Measurements from ENCODE around the gene ATOX1.
"Not testable (repeated sequence)": the region's sequence is repeated elsewhere in the genome, so short reads cannot be mapped to it uniquely, and the experiment has no call there.

The ATOX1 gene

DNA sequence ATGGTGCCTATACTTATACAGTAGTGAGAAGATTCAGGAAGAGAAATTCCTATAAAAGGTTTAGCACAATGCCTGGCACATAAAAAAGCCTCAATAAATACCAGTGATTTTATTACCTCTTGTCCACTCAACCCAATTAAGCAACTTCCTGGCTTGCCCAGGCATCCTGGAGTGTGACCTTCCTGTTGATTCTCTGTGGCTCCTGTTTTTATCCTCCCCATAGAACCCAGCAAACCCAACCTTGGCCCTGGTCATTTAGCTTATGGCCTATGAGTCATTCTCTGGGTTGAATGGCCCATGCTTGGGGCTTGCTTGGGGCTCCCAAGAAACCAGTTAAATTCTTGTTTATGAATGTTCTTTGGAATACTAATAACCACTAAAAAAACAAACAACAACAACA is 50.3 kb downstream of the ATOX1 start:
- DNase-seq = no peak
- intact Hi-C loops (cut with DNase I) = no loop called here

DNA sequence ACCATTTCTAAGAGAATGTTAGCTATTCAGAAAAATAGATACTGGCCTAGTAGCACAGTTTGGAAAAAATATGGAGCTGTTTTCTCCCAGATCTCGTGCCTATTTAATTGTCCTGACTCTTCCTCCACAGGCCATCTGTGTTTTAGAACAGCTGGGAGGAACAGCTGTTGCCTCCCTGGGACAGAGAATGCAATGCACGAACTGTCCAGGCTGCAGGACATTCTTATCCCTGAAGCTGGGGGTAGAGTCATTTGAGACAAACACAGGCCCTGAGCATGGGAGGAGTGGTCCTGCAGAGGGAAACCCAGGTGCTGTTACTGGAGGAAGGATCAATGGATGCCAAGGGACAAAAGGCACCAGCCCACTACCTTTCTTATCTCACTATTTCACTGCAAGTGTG is 50.9 kb downstream of the ATOX1 start:
- DNase-seq = peak in 1 of 42 donors; percentile 19
- intact Hi-C loops (cut with DNase I) = no loop called here

DNA sequence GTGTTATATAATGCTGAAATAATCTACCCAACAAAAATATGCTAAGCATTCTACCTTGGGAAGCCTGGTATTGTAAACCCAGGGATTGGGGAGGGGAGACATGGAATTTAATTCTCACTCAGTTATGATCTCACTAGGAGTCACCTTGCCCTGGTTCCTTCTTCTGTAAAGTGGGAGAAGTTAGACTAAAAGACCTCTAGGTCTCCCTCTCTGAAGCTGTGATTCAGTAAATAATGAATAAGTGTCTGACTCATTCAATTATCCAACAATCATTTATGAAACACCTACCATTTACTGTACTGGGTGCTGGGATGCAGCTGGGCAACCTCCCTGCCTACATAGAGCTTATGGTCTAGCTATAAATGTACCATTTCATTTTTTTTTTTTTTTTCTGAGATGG is 51.5 kb downstream of the ATOX1 start:
- intact Hi-C loops (cut with DNase I) = no loop called here
- no peak for DNase-seq

DNA sequence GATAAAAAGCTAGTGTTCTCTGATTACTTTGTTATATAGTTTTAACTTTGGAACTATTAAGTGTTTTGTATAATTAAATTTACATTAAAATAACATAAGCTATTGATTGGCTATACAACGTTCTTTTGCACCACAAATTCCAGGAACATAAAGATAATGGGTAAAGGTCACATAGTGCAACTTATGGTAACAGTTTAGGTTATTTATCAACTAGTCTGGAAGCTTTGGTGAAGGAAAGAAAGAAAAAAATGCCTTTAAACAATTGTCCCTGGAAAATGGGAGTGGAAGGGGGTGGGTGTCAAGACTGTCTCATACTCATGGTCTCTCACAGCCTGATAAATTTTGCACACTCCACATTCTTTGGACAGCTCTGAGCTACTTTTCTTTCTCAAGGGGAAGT is 54.7 kb downstream of the ATOX1 start:
- DNase-seq = no peak
- intact Hi-C loops (cut with DNase I) = no loop called here

DNA sequence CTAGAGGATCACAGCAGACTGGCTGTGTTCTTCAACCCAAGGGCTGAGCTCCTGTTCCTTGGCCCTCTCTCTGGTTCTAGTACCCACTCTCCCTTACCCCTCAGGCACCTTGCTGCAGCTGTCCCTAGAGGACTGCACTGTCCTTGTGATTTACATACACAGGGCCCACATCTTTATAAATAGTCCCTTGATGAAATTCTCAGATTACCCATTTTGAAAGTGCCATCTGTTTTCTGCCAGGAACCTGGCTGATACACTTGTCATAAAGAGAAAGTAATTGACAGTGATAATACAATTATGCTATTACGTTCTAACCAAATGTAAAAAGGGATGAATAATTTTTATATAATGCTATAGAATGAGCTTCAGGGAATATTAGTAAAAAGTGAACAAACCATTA is 55.2 kb downstream of the ATOX1 start:
- intact Hi-C loops (cut with DNase I) = no loop called here
- DNase-seq = no peak

DNA sequence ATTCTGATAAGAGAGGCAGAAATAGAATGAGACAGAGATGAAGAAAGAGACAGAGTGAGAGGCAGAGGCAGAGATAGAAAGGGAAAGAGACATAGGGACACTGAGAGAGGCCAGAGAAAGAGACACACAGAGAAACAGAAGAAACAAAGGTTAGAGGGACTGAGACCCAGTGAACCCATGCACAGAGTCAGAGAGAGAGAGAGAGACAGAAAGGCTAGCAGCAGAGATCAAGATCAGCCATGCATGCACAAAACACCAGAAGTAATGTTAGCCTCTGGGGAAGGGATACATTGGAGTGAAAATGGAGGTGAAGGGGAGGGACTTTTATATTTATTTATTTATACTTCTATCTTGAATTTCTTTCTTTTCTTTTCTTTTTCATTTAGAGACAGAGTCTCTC is 57.6 kb downstream of the ATOX1 start:
- no peak for DNase-seq
- intact Hi-C loops (cut with DNase I) = no loop called here

DNA sequence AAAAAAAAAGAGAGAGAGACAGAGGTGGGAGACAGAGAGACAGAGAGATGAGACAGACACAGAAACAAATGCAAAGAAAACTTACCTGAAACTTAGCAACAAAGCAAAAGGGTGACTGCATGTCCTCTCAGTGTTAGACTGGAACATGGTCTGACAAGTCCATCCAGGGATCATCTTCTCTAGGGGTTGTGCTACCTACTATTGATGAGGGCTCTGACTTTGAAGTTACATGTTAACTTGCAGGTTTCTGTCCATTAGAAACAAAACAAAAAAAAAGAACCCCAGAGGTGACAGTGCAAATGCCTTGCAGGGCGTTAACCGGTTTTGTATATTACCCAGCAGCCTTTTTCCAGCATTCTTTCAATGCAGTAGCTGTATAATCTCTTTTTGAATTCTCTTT is 58.1 kb downstream of the ATOX1 start:
- no peak for DNase-seq
- intact Hi-C loops (cut with DNase I) = no loop called here

DNA sequence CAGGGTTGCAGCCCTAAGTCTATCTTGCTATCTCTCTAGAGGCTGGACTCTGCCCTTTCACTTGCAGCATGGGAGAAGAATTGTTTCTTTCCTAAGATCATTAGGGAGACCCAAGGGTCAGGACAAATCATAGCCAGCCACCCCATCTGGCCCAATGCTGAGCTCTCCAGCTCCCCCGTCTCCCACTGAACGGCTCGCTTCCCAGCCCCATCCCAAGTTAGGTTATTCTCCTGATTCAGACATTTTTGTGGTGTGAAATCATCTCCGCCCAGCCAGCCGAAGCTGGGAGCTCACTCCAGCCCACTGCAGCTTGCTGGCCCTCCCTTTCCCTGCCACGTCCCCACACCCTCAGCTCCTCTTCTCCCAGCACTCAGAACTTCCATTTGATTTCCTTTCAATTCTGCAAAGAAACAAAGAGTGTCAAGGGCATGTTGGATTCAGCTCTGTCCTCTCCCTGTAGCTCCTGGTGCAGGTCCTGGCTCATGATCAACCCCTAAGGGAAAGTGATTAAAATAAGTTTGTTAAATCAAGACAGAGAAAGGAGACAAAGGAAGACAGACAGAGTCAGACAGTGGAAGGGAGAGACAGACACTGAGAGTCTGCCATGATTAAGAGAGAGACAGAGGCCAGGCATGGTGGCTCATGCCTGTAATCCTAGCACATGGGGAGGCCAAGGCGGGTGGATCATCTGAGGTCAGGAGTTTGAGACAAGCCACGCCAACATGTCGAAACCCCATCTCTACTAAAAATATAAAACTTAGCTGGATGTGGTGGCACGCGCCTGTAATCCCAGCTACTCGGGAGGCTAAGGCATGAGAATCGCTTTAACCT is 59.1 kb downstream of the ATOX1 start:
- DNase-seq = peak in 5 of 42 donors; percentile 11 to 63 (median 23)

DNA sequence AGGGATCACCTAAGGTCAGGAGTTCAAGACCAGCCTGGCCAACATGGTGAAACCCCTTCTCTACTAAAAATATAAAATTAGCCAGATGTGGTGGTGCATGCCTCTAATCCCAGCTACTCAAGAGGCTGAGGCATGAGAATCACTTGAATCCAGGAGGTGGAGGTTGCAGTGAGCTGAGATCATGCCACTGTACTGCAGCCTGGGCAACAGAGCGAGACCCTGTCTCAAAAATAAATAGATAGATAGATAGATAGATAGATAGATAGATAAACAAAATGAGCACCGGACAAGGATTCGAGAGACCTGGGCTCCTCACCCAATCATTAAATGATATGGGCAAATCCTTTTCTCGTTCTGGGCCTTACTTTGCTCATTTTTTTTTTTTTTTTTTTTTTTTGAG is 60.4 kb downstream of the ATOX1 start:
- DNase-seq; intact Hi-C loops (cut with DNase I): not testable (repeated sequence)

More for the DNA sequence above, 59.1 kb downstream of the ATOX1 start:
- intact Hi-C loops (cut with DNase I) = no loop called here

DNA sequence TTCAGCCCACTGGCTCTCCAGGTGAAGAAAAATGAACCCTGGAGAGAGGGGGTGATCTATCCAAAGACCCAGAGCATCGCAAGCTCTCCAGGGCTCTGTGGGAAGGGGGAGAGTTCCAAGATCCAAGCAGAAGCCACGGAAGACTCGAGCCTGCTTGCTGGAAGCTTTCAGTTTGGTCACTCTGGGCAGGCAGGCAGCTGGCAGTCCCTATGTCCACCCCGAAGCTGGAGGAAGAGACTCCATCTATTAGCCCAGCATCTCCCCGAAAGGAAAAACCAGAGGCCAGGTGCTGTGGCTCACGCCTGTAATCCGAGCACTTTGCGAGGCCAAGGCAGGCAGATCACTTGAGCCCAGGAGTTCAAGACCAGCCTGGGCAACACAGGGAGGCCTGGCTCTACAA is 61.0 kb downstream of the ATOX1 start:
- intact Hi-C loops (cut with DNase I) = no loop called here
- DNase-seq = no peak

DNA sequence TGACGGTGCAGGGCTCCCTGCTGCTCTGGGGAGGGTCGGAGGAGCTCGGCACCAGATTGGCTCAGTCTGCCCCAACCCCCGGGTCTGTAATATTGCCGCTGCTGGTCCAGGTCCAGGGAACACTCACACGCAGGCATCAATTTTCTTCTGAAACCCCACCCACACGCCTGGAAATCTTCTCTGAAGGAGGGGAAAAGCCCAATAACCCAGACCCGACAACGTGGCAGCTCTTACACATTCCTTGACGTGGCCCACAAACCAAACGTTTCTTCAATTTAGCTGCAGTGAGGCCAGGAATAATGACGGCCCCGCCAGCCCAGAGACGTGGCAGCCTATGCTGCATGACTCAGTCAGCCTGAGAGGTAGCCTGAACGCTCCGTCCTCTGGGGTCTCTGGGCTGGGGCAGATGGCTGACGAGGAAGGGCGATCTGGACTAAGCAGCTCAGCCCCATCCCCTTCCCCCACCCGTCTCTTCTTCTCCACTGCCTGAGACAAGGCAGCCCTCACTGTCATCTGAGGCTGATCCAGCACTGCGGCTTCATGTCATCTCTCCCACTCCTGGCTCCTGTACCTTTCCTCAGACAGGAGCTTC is 61.9 kb downstream of the ATOX1 start:
- peak in 30 of 42 donors; percentile 11 to 71 (median 40) for DNase-seq
- intact Hi-C loops (cut with DNase I) = no loop called here

DNA sequence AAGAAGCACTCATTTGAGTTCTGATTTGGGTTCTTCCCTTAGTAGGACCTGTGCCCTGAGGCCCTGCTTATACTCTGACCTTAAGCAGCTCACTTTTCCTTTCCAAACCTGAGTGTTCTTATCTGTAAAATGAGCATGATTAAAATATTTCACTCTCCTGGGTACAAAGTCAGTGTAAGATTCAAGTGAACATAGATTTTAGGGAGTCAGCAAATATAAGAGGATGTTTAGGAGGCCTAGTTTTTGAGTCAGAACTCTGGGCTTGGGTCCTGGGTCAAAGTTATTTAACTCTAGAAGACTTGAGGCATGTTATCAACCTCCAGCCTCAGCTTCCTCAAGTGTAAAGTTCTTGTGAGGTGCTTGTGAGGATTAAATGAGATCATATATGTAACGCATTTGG is 63.0 kb downstream of the ATOX1 start:
- peak in 1 of 42 donors; percentile 2 for DNase-seq
- intact Hi-C loops (cut with DNase I) = no loop called here

DNA sequence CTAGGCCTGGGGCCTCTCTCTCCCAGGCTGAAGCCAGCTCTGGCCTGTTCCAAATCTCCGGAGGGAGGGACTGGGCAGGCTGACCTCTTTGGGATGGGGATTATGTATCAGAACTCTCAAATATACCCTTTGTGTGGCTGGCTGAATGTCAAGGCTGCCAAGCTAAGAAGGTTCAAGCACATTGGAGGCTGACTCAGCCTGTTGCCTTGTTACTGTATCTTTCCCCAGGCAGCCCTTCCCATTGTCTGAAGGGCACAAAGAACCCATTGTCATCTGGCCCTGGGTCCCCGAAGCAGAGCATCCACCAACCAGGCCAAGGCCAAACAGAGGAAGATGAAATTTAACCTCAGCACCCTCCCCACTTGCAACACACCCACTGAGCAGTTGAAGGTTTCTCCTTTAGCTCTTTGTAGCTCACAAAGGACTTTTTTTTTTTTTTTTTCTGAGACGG is 64.4 kb downstream of the ATOX1 start:
- intact Hi-C loops (cut with DNase I) = no loop called here
- DNase-seq = peak; percentile 38 to 94 (median 85)

Measured in head of caudate nucleus (tissue), 42 donors.